Measurements from ENCODE around the gene STAG1.

- TF ChIP-seq ZNF704 (CRISPR knock-in tag; IDR thresholded peaks at IDR 0.05; ENCODE audit: borderline replicate concordance) (no peak), TAF1 (CRISPR knock-in tag; IDR thresholded peaks at IDR 0.05) (no peak), KDM5A (IDR thresholded peaks at IDR 0.05; ENCODE audit: borderline replicate concordance, low read length) (no peak), ZNF12 (CRISPR knock-in tag; IDR thresholded peaks at IDR 0.05) (no peak), ZNF354B (CRISPR knock-in tag; IDR thresholded peaks at IDR 0.05) (no peak), POLR2AphosphoS5 (IDR thresholded peaks at IDR 0.05; ENCODE audit: low read depth, low read length) (no peak), JUND (CRISPR knock-in tag; IDR thresholded peaks at IDR 0.05) (no peak), ZNF230 (CRISPR knock-in tag; IDR thresholded peaks at IDR 0.05) (no peak), NONO (IDR thresholded peaks at IDR 0.05) (no peak), NONO (CRISPR knock-in tag; conservative IDR thresholded peaks at IDR 0.05) (no peak), ZNF121 (CRISPR knock-in tag; IDR thresholded peaks at IDR 0.05) (no peak)
- TF ChIP-seq, protein P1, sequence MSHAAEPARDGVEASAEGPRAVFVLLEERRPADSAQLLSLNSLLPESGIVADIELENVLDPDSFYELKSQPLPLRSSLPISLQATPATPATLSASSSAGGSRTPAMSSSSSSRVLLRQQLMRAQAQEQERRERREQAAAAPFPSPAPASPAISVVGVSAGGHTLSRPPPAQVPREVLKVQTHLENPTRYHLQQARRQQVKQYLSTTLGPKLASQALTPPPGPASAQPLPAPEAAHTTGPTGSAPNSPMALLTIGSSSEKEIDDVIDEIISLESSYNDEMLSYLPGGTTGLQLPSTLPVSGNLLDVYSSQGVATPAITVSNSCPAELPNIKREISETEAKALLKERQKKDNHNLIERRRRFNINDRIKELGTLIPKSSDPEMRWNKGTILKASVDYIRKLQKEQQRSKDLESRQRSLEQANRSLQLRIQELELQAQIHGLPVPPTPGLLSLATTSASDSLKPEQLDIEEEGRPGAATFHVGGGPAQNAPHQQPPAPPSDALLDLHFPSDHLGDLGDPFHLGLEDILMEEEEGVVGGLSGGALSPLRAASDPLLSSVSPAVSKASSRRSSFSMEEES (CRISPR knock-in tag; IDR thresholded peaks at IDR 0.05), result no peak
- TF ChIP-seq, protein P2, sequence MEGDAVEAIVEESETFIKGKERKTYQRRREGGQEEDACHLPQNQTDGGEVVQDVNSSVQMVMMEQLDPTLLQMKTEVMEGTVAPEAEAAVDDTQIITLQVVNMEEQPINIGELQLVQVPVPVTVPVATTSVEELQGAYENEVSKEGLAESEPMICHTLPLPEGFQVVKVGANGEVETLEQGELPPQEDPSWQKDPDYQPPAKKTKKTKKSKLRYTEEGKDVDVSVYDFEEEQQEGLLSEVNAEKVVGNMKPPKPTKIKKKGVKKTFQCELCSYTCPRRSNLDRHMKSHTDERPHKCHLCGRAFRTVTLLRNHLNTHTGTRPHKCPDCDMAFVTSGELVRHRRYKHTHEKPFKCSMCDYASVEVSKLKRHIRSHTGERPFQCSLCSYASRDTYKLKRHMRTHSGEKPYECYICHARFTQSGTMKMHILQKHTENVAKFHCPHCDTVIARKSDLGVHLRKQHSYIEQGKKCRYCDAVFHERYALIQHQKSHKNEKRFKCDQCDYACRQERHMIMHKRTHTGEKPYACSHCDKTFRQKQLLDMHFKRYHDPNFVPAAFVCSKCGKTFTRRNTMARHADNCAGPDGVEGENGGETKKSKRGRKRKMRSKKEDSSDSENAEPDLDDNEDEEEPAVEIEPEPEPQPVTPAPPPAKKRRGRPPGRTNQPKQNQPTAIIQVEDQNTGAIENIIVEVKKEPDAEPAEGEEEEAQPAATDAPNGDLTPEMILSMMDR (CRISPR knock-in tag; IDR thresholded peaks at IDR 0.05), result no peak
Observed at GRCh38 chr3:136291302-136291701, 460.9 kb downstream of the STAG1 start.

Data from HepG2 (cell line).